HG03060 (cell line): ENCODE measurements around the gene NEAT1.

Experiments used
- ATAC-seq: cut with Tn5 transposase; IDR thresholded peaks from one replicate; pipeline ENCODE4 v1.9.1; 2021; ENCODE audit warnings: low read depth, moderate number of reproducible peaks; ENCODE audit not compliant: unreplicated experiment

NEAT1 gene

DNA sequence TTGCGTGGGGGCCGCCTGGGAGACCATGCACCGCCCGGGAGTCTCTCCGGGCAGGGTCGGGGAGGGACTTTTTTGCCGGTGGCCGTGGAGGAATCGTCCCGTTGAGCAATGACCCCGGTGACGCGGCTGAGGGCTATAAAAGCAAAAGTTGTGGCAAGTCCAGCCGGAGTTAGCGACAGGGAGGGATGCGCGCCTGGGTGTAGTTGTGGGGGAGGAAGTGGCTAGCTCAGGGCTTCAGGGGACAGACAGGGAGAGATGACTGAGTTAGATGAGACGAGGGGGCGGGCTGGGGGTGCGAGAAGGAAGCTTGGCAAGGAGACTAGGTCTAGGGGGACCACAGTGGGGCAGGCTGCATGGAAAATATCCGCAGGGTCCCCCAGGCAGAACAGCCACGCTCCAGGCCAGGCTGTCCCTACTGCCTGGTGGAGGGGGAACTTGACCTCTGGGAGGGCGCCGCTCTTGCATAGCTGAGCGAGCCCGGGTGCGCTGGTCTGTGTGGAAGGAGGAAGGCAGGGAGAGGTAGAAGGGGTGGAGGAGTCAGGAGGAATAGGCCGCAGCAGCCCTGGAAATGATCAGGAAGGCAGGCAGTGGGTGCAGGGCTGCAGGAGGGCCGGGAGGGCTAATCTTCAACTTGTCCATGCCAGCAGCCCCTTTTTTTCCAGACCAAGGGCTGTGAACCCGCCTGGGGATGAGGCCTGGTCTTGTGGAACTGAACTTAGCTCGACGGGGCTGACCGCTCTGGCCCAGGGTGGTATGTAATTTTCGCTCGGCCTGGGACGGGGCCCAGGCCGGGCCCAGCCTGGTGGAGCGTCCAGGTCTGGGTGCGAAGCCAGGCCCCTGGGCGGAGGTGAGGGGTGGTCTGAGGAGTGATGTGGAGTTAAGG, at the start of gene NEAT1:
Gene NEAT1 (plus strand): TSS at position 166 of the 883 bp plus-strand sequence.
- no peak for ATAC-seq

DNA sequence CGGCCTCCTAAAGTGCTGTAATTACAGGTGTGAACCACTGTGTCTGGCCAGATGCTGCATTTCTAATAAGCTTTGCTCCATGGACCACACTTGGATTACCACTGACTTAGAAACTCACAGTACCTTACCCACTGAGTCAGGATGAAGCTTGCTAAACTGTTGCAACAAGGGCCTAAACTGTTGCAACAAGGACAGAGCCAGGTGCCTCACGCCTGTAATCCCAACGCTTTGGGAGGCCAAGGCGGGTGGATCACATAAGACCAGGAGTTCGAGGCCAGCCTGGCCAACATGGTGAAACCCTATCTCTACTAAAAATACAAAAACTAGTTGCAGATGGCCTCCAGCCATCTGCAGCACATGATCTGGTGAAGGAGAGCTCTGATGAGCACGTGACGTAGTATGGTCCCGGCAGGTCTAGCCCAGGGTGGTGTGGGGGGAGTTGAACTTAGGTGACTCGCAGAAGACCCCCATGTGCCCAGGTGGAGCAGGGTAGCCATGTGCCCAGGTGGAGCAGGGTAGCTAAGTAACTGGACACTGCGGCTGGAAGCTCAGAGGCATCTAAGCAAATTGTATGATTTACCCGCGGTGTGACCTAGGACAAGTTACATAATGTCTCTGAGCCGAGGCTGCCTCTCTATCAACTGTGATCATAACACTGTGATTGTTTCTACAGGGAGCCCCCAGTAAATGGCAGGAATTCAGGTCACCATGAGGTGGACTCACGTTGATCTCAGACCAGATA, 48.6 kb upstream of the NEAT1 start:
- no peak for ATAC-seq

DNA sequence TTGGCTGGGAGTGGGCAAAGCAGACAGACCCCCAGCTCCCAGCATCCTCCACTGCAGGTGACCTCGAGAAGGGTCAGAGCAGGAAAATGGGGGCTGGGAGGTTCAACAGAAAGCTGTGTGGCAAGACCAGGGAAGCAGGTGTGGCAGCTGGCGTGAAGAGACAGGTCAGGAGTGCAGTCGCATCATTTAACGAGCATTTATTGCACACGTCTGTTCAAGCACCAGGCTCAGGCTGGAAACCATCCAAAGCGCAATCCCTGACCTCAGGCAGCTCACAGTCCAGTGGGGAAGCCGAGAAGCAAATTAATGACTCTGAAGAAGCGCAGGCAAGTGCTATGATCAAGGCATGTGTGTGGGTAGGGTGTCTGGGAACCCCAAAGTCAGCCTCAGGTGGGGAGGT, 47.6 kb upstream of the NEAT1 start:
- ATAC-seq: no peak

DNA sequence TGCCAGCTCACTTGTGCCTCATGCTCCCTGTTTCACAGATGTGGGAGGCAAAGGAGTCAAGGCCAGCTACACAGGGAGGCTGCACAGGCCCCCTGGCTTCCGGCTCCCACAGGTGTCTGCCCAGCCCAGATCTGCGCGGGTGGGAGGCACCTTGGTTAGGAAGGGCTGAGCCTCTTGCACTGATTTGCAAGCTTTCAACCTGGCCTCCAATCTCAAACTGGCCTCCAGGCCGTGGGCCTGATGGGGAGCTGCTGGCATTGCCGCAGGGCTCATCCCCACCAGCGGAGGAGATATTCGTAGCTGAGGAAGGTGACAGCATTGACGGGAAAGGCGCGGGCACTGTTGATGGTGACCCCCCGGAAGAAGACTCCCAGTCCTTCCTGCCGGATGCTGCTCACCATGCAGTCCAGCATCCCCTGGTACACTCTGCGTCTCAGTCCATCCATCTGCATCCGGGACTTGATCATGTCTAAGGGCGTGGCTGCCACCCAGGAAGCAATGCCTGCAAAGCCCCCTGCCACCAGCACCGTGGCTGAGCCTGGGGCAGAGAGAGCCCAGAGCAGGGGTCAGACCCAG, 46.4 kb upstream of the NEAT1 start:
- ATAC-seq: no peak

DNA sequence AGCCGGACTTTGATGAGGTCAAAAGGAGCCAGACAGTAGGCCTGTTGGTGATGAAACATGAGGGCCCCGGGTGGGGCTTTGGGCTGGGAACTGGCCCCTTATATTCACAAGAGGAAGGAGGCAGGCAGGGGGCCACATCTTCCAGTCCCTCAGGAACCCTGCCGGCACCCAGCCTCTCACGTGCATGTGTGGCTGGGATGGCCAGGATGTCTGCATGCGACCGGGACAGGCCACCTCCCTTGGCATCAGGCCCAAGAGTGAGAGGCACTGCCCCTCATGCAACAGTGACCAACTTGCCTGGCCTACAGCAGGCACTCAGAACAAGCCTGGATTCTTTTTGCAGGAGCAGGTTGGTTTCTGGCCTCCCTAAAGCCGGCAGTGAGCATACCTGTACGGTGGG, 45.6 kb upstream of the NEAT1 start:
- ATAC-seq: no peak

DNA sequence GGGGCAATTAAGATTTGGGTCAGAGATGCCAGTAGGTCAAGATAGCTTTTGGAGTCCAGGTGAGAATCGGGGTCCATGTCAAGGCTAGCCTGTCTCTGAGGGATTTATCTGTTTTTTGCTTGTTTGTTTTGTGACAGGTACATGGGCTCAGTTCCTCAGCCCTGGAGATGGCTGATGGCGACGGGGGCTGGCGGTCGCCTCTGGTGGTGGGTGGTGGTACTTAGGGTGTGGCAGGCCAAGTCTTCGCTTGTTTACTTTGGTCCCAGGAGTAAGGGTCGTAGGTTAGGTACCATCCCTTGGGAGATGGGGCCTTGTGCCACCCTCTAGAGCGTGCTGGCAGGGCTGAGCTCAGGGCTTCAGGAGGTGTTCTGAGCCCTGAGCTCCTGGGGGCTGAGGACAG, 44.8 kb upstream of the NEAT1 start:
- ATAC-seq: no peak

DNA sequence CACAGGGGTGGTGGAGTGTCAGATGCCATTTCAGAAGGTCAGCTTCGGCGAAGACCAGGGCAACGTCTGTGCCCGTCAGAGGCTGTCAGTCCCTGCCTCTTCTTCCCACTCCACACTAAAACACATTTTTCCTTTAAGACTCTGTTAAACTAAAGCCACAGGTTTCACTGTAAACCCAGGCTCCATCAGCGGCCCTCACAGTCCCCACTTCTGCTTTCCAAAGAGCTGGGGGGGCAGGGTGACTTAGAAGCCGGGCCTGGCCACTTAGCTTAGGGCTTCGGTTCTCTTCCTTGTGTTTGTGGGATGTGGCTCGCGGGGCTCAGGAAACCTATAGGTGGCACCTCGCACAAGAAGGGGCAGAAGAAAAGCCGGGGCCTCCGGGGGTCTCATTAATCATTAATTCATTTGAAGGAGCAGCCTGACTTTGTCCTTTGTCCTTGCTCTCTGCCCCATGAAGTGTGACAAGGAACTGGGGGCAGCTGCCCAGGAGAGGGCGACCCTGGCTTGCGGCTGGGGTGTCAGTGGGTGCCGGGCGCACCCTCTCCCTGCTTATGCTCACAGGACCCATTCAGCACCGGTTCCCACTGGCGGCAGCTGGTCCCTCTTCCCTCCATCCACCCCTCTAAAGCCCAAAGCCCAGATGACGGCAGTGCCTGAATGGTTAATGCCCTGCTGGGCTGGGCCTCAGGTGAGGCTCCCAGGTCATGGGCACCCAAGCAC, 44.2 kb upstream of the NEAT1 start:
- no peak for ATAC-seq

DNA sequence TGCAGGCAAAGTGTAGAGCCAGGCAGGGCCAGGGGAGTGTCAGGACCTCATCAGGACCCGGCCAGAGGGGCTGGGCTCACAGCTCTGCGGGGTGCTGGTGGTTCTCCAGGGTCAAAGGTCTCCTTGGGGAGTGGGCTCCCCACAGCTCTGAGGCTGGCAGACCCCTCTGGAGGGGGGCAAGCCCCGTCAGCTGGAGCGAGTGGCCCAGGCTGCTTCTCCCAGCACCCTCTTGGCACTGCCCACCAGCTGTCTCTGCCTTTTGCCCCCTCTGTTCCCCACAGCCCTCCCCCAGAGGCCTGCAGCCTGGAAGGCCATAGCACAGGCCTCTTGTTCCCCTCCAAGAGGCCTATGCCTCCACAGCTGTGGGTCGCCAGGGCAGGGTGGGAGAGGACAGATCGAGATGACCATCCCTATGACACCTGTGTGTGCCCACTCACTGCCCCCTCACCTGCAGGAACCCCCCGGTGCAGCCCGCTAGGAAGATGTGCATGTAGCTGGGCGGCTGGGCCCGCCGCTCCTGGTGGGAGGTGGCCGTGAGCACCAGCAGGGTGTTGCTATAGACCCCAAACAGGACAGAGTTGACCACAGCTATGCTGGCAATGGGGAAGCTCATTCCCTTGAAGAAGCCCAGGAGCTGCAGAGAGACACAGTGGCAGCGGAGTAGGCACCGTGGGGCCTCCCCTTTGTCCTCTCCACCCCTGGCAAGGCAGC, 43.5 kb upstream of the NEAT1 start:
- no peak for ATAC-seq

DNA sequence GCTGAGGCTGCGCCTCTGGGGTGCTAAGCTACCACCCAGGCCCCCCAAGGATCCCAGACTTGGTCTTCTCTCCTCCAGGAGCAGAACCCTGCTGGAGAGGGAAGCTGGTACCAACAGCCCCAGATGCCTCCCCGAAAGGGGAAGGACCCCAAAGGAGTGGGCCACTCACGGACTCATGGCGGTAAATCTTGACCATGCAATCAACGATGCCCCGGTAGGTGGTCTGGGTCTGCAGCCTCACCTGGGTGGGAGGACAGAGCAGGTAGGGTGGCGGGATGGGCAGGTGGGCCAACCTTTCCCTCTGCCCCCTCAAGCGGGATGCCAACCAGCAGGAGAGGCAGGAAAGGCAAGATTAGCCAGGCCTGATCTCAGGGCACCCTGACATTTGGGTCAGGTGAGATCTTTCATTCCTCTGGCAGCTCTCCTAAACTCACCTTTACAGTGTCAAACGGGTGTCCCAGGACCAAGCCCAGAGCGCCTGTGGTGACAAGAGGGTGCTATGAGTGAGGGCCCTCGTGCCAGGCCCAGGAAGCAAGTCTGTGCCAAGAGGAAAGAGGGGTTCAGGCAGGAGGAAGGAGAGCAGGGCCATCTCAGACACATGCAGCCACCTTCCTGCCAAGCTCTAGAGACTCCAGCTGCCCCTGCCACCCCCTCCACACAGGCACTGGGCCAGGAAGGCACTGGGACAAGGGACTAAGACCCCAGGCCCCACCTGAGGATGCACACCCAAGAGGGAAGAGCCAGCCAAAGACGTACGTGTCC, 42.7 kb upstream of the NEAT1 start:
- no peak for ATAC-seq

DNA sequence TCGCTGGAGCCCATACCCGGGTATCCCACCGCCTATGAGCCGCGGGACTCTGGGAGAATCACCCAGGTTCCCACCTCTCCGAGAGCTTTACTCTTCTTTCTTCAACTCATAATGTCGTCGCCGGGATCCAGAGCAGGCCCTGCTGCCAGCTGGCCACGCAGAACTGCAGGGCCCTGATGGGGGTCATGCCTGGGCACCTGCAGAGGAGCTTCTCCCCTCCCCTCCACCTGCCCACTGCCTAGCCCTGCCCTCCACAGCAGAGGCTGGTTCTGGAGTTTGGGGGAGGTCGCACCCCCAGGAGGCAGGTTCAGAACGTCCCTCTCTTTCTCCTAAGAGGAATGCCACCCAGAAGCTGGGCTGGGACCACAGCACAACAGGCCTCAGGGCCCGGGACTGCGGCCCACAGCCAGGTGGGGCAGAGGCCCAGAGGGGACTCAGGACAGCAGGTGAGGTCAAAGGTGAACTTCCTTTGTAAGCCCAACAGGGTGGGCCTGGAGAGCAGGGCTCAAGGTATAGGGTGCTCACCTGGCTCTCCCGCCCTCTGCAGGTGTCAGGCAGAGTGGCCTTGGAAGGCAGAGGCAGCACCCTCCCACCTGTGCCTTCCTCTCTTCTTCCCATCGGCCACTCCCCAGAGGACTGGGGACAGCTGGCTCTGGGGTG, 42.0 kb upstream of the NEAT1 start:
- ATAC-seq: no peak

DNA sequence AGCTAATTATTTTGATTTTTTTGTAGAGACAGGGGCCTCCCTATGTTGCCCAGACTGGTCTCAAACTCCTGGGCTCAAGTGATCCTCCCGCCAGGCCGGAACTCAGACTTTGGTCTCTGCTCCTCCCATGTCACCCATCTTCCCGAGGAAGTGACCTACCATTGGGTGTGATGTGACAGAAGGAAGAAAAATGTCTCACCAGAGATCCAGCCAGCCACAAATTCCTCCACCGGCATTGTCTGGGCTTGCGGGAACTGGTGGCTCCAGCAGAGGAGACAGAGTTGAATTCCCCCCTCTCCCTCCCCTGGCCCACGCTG, 40.9 kb upstream of the NEAT1 start:
- no peak for ATAC-seq

DNA sequence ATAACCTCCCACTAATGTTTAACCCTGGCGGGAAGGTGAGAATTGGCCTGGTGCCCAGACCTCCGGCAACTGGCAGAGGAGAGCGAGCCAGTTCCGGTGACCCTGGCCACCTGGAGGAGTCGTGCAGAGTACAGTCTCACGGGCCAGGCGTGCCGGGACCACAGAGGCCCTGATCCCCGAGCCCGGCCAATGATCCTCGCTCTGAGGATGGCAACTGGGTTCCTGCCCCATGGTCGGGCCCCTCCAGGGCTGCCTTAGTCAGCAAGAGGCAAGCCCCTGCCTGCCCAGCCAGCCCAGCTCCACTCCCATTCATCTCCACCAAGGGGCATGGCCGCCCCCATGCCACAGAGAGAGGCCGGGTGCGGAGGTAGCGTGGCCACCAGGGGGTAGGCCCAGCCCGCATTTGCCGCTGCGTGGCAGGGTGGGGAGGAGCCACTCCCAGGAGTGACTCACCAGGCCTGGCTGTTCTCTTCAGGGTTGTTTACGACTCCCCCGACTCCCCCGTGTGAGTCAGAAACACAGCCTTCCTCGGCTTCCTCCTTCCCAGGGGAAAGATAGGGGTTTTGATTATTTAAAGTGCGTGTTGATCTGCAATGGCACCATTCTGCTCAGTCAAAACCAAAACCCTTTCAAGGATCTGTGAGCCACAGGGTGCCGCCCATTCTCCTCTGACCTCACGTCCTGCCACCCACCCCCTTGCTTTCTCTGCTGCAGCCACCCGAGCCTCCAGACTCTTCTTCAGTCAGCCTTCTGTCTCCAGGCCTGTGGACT, 40.4 kb upstream of the NEAT1 start, which contains the start of gene SLC25A45:
Gene SLC25A45 (minus strand): TSS at position 614 of the 771 bp plus-strand sequence. CDS start 695 bp downstream, outside the sequence.
- peak; percentile 52 for ATAC-seq

DNA sequence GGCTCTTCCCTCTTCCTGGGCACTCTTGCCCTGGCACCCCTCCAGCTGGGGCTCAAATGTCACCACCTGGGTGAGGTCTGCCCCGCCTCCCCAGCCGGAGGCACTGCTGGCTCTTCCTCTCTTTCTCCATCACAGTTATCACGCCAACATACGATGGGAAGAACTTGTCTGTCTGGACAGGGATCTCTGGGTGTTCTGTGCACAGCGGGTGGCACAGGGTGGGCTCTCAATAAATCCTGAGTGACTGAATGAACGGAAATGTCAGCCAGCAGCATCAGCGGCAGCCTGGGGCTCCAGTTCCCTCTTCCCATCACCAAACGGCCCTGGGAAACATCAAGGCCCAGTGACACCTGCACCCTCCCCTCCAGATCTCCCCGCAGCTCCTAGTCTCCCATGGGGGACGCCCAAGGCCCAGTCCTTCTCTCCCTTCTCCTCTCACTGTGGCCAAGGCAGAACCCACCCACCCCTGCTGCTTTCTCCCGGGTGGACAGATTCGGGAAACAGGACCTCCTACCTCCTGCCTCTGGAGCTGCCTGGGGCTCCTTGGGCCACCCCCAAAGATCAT, 39.7 kb upstream of the NEAT1 start:
- ATAC-seq: no peak

DNA sequence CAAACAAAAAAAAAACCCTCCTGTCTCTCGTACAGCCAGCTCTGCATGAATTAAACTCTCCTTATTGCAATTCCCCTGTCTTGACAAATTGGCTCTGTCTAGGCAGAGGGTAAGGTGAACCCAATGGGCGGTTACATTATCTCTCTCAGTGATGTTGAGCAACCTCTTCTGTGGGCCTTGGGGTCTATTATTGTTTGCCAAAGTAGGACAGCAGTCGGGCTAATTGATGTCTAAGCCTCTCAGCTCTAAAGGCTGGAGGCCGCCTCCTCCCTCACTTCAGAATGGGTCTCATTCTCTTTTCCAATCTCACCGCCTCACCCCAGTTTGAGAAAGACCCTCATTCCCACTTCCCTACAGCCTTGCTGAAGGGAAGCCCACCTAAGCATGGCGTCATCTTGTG, 38.8 kb upstream of the NEAT1 start:
- no peak for ATAC-seq

DNA sequence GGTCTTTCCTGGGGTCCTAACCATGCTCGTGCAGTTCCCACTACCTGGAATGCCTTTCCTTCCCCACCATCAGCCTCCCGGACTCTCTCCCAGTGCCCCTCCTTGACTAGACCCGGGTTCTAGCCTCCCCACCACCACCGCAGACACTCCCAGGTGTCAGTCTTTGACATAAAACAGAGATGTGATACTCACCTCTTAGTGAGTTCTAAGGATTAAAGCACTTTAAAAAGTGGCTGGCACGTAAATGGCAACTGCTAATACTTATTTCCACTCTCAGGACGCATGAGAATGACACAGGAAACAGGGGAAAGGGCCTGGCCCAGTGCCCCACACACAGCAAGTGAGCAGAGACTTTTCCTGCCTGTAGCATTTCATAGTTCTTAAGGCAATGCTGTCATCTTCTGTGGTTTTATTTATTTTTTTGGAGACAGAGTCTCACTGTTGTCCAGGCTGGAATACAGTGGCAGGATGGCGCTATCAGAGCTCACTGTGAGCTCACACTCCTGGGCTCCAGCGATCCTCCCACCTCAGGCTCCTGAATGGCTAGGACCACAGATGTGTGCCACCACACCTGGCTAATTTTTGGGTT, 38.2 kb upstream of the NEAT1 start:
- no peak for ATAC-seq

DNA sequence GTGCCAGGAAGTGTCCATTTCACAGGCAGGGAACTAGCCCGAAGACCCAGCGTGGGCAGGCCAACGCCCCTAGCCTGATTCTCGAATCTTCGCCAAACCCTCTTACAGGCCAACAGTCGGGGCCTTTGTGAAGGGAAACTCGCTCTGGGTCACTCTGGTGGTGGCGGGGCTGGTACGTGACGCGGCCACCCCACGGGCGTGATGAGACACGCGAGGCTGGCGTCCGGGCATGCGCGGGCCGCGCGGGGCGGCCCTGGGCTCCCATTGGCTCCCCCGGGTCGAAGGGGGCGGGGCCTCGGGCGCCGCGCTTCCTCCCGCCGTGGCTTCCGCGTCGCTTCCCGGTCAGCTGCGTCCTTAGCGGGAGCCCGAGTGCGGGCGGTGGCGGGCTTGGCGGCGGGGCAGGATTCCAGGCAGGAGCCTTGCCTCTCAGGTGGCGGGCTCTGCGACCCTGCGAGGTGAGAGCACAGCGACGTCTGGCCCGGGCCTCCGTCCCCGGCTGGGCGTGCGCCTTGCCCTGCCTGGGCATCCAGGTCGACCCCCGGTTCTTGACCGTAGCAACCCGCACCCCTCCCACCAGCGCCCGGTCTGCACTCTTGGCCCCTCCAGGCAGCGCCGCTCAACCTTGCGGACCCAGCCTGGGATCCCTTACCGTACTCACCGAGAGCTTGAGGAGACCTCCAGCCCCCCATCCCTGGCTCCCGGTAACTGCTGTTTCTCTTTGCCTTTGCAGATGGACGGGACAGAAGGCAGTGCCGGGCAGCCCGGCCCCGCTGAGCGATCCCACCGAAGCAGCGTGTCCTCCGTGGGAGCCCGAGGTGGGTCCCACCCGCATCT, 36.1 kb upstream of the NEAT1 start, which contains the start of gene FRMD8:
Gene FRMD8 (plus strand): TSS at position 331 of the 834 bp plus-strand sequence. CDS start 400 bp downstream, at position 731.
- no peak for ATAC-seq

DNA sequence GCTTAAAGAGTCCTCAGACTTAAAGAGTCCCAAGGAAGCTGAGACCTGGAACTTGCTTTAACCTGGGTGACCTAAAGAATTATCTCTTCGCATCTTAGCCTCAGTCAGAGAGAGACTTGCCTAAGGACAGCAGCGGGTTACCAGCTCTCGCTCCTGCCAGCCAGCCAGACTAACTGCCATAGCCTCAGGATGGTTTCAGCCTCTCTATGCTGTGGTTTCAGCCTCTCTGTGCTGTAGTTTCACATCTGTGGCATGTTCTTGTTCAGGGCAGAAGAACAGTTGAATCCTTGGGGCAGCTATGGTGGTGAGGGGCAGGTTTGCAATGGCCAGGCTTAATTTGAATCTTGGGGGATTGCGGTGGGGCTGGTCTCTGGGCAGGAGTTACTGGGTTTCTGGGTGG, 33.9 kb upstream of the NEAT1 start:
- no peak for ATAC-seq
